WTC11 (cell line): Measurements from ENCODE around the gene PRKAG2. TPM values are rescaled to one million over a fixed set of nuclear protein-coding genes. Genes with fewer than 3 reads are reported as not detected.
A peak's percentile ranks its signal among the peaks of the same experiment; 100 is the strongest.

Experiments
- ATAC-seq: fragments of 200-7000 bp; cut with Tn5 transposase; 2 replicates; pipeline ENCODE4 v1.10.0; 2021; ENCODE audit warnings: mild to moderate bottlenecking, moderate library complexity
- CTCF ChIA-PET: fragments of 300-600 bp; sonication (Branson Sonifier 250); formaldehyde crosslinking; loops from one replicate; lab custom pipeline; 2021; ENCODE audit warnings: antibody characterized with exemption; lab: Charles Lee
- POLR2A ChIA-PET: fragments of 350-600 bp; sonication (Branson Sonifier 250); formaldehyde crosslinking; loops from one replicate; lab custom pipeline; 2021; ENCODE audit warnings: antibody characterized with exemption; lab: Charles Lee
- DNase-seq: peaks from one replicate; pipeline ENCODE4 v3.0.0; 2021; ENCODE audit warnings: low spot score
- H3K27ac Mint-ChIP-seq: 2 replicates; pipeline ENCODE4 v1.8.0; 2021; ENCODE audit warnings: mixed read lengths
- H3K27me3 Mint-ChIP-seq: 2 replicates; pipeline ENCODE4 v1.8.0; 2021; ENCODE audit warnings: low read depth, mild to moderate bottlenecking, moderate library complexity, mixed read lengths
- H3K36me3 Mint-ChIP-seq: 2 replicates; pipeline ENCODE4 v1.8.0; 2021; ENCODE audit warnings: mixed read lengths
- H3K4me1 Mint-ChIP-seq: 2 replicates; pipeline ENCODE4 v1.8.0; 2022; ENCODE audit warnings: mixed read lengths
- H3K4me3 Mint-ChIP-seq: 2 replicates; pipeline ENCODE4 v1.8.0; 2021; ENCODE audit warnings: mild to moderate bottlenecking, moderate library complexity, mixed read lengths
- H3K9me3 Mint-ChIP-seq: 2 replicates; pipeline ENCODE4 v1.8.0; 2021; ENCODE audit warnings: mixed read lengths
- AR ChIP-seq: fragments of 250-450 bp; sonication (Bioruptor Pico); IDR thresholded peaks from 2 replicates; pipeline ENCODE4 v1.9.0; 2021; ENCODE audit warnings: mild to moderate bottlenecking
- CBFB ChIP-seq: sonication (generic); formaldehyde crosslinking; IDR thresholded peaks from 2 replicates; pipeline ENCODE4 v1.8.1; 2022; ENCODE audit warnings: mild to moderate bottlenecking, low read depth, missing genetic modification reagents
- E2F5 ChIP-seq: sonication (generic); formaldehyde crosslinking; IDR thresholded peaks from 2 replicates; pipeline ENCODE4 v1.8.1; 2022; ENCODE audit warnings: mild to moderate bottlenecking, moderate library complexity, missing genetic modification reagents
- ETV6 ChIP-seq: sonication (generic); formaldehyde crosslinking; IDR thresholded peaks from 2 replicates; pipeline ENCODE4 v1.8.1; 2022; ENCODE audit warnings: mild to moderate bottlenecking, missing genetic modification reagents
- GABPB1 ChIP-seq: sonication (generic); formaldehyde crosslinking; IDR thresholded peaks from 2 replicates; pipeline ENCODE4 v1.8.1; 2023; ENCODE audit warnings: mild to moderate bottlenecking, missing genetic modification reagents
- GRHL2 ChIP-seq: fragments of 250-450 bp; sonication (Bioruptor Pico); IDR thresholded peaks from 2 replicates; pipeline ENCODE4 v1.8.0; 2022; ENCODE audit warnings: mild to moderate bottlenecking, moderate library complexity; ENCODE audit not compliant: insufficient replicate concordance, severe bottlenecking
- HMGA2 ChIP-seq: fragments of 250-450 bp; sonication (Bioruptor Pico); IDR thresholded peaks from 2 replicates; pipeline ENCODE4 v1.4.0; 2021; ENCODE audit warnings: mild to moderate bottlenecking, moderate library complexity
- NR1H2 ChIP-seq: sonication (generic); formaldehyde crosslinking; IDR thresholded peaks from 2 replicates; pipeline ENCODE4 v1.9.0; 2021; ENCODE audit warnings: mild to moderate bottlenecking, moderate library complexity, missing genetic modification reagents
- NR2C2 ChIP-seq: sonication (generic); formaldehyde crosslinking; IDR thresholded peaks from 2 replicates; pipeline ENCODE4 v1.8.0; 2022; ENCODE audit warnings: mild to moderate bottlenecking, missing genetic modification reagents
- RELA ChIP-seq: sonication (generic); formaldehyde crosslinking; IDR thresholded peaks from 2 replicates; pipeline ENCODE4 v1.8.1; 2022; ENCODE audit warnings: missing genetic modification reagents, mild to moderate bottlenecking, borderline replicate concordance
- ZBTB21 ChIP-seq: sonication (generic); formaldehyde crosslinking; IDR thresholded peaks from 2 replicates; pipeline ENCODE4 v1.8.1; 2023; ENCODE audit warnings: mild to moderate bottlenecking, missing genetic modification reagents, borderline replicate concordance
- ZNF281 ChIP-seq: sonication (generic); formaldehyde crosslinking; IDR thresholded peaks from 2 replicates; pipeline ENCODE4 v1.8.0; 2023; ENCODE audit warnings: mild to moderate bottlenecking, missing genetic modification reagents
- ZNF317 ChIP-seq: sonication (generic); formaldehyde crosslinking; IDR thresholded peaks from 2 replicates; pipeline ENCODE4 v1.8.1; 2023; ENCODE audit warnings: low read depth, mild to moderate bottlenecking, moderate library complexity, missing genetic modification reagents, borderline replicate concordance
- ZNF423 ChIP-seq: fragments of 250-450 bp; sonication (Bioruptor Pico); IDR thresholded peaks from 2 replicates; pipeline ENCODE4 v2.1.2; 2022; ENCODE audit warnings: mild to moderate bottlenecking, moderate library complexity
- total RNA-seq: library from RNA; stranded (reverse); gene quantifications from 3 replicates; pipeline ENCODE4 v1.2.3, GENCODE V29; 2021
- TF ChIP-seq, protein P1 (sequence below): fragments of 250-450 bp; sonication (Bioruptor Pico); IDR thresholded peaks from 2 replicates; pipeline ENCODE4 v1.8.0; 2021; ENCODE audit warnings: mild to moderate bottlenecking
- TF ChIP-seq, protein P2 (sequence below): sonication (generic); formaldehyde crosslinking; IDR thresholded peaks from 2 replicates; pipeline ENCODE4 v1.8.0; 2023; ENCODE audit warnings: missing genetic modification reagents, mild to moderate bottlenecking, borderline replicate concordance

PRKAG2 gene
- total RNA-seq, 1 experiment from 2014 or later = 20.3 TPM

DNA sequence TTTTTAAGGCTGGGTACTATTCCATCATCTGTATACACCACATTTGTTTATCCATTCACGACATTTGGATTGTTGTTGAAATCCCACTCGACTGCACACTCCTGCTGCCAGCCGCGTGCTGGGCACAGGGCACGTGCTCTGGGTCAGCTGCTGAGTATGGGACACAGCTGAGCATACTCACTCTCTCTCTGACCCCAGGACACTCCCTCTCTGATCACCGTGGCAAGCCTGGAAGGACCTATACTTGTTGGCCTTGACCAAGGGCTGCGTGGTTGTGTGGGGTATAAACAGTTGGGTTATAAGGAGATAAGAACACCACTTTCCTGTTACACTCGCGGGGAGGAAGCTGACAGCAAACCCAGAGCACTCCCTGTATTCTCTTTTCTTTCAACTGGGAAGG, 204.2 kb downstream of the PRKAG2 start:
- no peak for TF ChIP-seq ZNF281 (CRISPR knock-in tag)
- TF ChIP-seq, protein P1, sequence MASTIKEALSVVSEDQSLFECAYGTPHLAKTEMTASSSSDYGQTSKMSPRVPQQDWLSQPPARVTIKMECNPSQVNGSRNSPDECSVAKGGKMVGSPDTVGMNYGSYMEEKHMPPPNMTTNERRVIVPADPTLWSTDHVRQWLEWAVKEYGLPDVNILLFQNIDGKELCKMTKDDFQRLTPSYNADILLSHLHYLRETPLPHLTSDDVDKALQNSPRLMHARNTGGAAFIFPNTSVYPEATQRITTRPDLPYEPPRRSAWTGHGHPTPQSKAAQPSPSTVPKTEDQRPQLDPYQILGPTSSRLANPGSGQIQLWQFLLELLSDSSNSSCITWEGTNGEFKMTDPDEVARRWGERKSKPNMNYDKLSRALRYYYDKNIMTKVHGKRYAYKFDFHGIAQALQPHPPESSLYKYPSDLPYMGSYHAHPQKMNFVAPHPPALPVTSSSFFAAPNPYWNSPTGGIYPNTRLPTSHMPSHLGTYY (CRISPR knock-in tag) = no peak
- TF ChIP-seq ETV6 = no peak
- TF ChIP-seq RELA (CRISPR knock-in tag) = no peak
- no peak for TF ChIP-seq E2F5 (CRISPR knock-in tag)
- no peak for TF ChIP-seq AR (CRISPR knock-in tag)
- TF ChIP-seq, protein P2, sequence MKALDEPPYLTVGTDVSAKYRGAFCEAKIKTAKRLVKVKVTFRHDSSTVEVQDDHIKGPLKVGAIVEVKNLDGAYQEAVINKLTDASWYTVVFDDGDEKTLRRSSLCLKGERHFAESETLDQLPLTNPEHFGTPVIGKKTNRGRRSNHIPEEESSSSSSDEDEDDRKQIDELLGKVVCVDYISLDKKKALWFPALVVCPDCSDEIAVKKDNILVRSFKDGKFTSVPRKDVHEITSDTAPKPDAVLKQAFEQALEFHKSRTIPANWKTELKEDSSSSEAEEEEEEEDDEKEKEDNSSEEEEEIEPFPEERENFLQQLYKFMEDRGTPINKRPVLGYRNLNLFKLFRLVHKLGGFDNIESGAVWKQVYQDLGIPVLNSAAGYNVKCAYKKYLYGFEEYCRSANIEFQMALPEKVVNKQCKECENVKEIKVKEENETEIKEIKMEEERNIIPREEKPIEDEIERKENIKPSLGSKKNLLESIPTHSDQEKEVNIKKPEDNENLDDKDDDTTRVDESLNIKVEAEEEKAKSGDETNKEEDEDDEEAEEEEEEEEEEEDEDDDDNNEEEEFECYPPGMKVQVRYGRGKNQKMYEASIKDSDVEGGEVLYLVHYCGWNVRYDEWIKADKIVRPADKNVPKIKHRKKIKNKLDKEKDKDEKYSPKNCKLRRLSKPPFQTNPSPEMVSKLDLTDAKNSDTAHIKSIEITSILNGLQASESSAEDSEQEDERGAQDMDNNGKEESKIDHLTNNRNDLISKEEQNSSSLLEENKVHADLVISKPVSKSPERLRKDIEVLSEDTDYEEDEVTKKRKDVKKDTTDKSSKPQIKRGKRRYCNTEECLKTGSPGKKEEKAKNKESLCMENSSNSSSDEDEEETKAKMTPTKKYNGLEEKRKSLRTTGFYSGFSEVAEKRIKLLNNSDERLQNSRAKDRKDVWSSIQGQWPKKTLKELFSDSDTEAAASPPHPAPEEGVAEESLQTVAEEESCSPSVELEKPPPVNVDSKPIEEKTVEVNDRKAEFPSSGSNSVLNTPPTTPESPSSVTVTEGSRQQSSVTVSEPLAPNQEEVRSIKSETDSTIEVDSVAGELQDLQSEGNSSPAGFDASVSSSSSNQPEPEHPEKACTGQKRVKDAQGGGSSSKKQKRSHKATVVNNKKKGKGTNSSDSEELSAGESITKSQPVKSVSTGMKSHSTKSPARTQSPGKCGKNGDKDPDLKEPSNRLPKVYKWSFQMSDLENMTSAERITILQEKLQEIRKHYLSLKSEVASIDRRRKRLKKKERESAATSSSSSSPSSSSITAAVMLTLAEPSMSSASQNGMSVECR (CRISPR knock-in tag) = no peak
- no peak for TF ChIP-seq ZBTB21 (CRISPR knock-in tag)
- no peak for TF ChIP-seq HMGA2 (CRISPR knock-in tag)
- H3K36me3 Mint-ChIP-seq = peaks cover 2% of the 10 kb centered on the region; the same call in 1 of the 2 replicates
- ChIA-PET CTCF (interaction anchor here (0.9 kb wide), 1 partner anchor 9 kb away, joined by 3 read pairs; no protein-coding TSS in a partner anchor), POLR2A (no interaction called here)
- H3K4me3 Mint-ChIP-seq = no peak overlapping the region
- peaks cover 16% of the 10 kb centered on the region for H3K9me3 Mint-ChIP-seq
- no peak overlapping the region for H3K27ac Mint-ChIP-seq
- H3K27me3 Mint-ChIP-seq = no peaks in the 10 kb centered on the region
- H3K4me1 Mint-ChIP-seq = peaks cover 13% of the 10 kb centered on the region
- DNase-seq = no peak
- ATAC-seq = no peak

DNA sequence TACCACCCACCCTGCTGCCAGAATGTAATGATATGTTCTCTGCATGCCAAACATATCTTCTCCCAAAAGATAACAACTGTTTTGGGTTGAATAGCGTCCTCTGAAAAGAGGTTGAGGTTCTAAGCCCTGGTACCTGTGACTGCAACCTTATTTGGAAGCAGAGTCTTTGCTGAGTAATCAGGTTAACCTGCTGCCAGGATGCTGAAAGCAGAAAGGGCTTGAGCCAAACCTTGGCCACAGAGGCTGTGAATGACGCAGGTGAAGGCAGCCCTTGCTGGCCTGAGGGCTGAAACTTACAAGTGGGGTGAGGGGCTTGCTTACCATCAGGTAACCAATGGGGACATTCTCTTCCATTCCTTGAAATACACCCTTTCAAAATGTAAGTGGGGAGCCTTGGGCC, 205.4 kb downstream of the PRKAG2 start:
- no peak overlapping the region for H3K4me3 Mint-ChIP-seq
- H3K4me1 Mint-ChIP-seq = peaks cover 13% of the 10 kb centered on the region
- H3K36me3 Mint-ChIP-seq = peaks cover 2% of the 10 kb centered on the region; the same call in 1 of the 2 replicates
- ATAC-seq (peak; percentile 65), DNase-seq (no peak)
- H3K27me3 Mint-ChIP-seq = no peaks in the 10 kb centered on the region
- ChIA-PET CTCF (interaction anchor here (0.7 kb wide), 2 partner anchors 93 to 219 kb away, joined by 3 to 4 read pairs; no protein-coding TSS in a partner anchor), POLR2A (no interaction called here)
- TF ChIP-seq CBFB (CRISPR knock-in tag) (no peak), ZNF317 (CRISPR knock-in tag) (no peak), GABPB1 (no peak), NR1H2 (no peak), ZNF423 (CRISPR knock-in tag) (no peak), NR2C2 (CRISPR knock-in tag) (no peak), GRHL2 (CRISPR knock-in tag) (no peak)
- TF ChIP-seq, protein P2 (CRISPR knock-in tag) = no peak
- no peak overlapping the region; the same call in 1 of the 2 replicates for H3K27ac Mint-ChIP-seq
- H3K9me3 Mint-ChIP-seq = peaks cover 24% of the 10 kb centered on the region
